Keratinocyte (primary cell): Measurements from ENCODE around the gene TNKS1BP1.

Experiments used
- CTCF ChIP-seq, 3 experiments: IDR thresholded peaks in 1 of 3; conservative IDR thresholded peaks in 1 of 3; optimal IDR thresholded peaks in 1 of 3; 2 replicates in 2 of 3; 3 replicates in 1 of 3; pipeline versions ENCODE3 to v1.5.1; 2011; ENCODE audit warnings: low read length in 3 of 3, mild to moderate bottlenecking in 3 of 3, moderate library complexity in 2 of 3, control low read depth in 1 of 3, inconsistent platforms in 1 of 3; ENCODE audit not compliant: insufficient read depth in 2 of 3; ENCODE audit errors: extremely low read depth in 1 of 3
- EZH2 ChIP-seq: IDR thresholded peaks from one replicate; pipeline ENCODE4 v1.6.1; 2012; ENCODE audit warnings: inconsistent platforms, mild to moderate bottlenecking, low read length, moderate library complexity

- no peak for TF ChIP-seq CTCF (optimal IDR thresholded peaks at IDR 0.05 in 1 of 3, IDR thresholded peaks at IDR 0.05 in 1 of 3, conservative IDR thresholded peaks at IDR 0.05 in 1 of 3; ENCODE audit: extremely low read depth in 1 of 3, insufficient read depth in 2 of 3, low read length in 3 of 3)
- TF ChIP-seq EZH2: no peak
Observed at GRCh38 chr11:57276169-57276970, 48.4 kb downstream of the TNKS1BP1 start.
